Measurements from ENCODE around the gene WWOX.

GRCh38 chr16:78220571-78220970, 121.1 kb downstream of the WWOX start:
- TF ChIP-seq, protein P1, sequence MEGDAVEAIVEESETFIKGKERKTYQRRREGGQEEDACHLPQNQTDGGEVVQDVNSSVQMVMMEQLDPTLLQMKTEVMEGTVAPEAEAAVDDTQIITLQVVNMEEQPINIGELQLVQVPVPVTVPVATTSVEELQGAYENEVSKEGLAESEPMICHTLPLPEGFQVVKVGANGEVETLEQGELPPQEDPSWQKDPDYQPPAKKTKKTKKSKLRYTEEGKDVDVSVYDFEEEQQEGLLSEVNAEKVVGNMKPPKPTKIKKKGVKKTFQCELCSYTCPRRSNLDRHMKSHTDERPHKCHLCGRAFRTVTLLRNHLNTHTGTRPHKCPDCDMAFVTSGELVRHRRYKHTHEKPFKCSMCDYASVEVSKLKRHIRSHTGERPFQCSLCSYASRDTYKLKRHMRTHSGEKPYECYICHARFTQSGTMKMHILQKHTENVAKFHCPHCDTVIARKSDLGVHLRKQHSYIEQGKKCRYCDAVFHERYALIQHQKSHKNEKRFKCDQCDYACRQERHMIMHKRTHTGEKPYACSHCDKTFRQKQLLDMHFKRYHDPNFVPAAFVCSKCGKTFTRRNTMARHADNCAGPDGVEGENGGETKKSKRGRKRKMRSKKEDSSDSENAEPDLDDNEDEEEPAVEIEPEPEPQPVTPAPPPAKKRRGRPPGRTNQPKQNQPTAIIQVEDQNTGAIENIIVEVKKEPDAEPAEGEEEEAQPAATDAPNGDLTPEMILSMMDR (IDR thresholded peaks at IDR 0.05; ENCODE audit: low read length), result no peak
- TF ChIP-seq EZH2 (optimal IDR thresholded peaks at IDR 0.05; ENCODE audit: low read depth, low read length) (no peak), EZH2phosphoT487 (IDR thresholded peaks at IDR 0.05; ENCODE audit: low read length) (no peak)

Measured in MM.1S (cell line).